ENCODE data around the gene HINT3.

The HINT3 gene

GRCh38 chr6:125918681-125919566 lies 37.6 kb upstream of the HINT3 start:
- no peak for TF ChIP-seq CTCF (IDR thresholded peaks at IDR 0.05; ENCODE audit: insufficient read depth, low read length)
- TF ChIP-seq GABPA (IDR thresholded peaks at IDR 0.05; ENCODE audit: low read depth): no peak
- peak; percentile 38 for TF ChIP-seq REST (IDR thresholded peaks at IDR 0.05; ENCODE audit: insufficient replicate concordance, low read depth)
- peak; percentile 39; the same call in 1 of the 2 replicates for TF ChIP-seq SPI1 (IDR thresholded peaks at IDR 0.05; ENCODE audit: borderline replicate concordance, low read depth)
- TF ChIP-seq POLR2AphosphoS5 (IDR thresholded peaks at IDR 0.05; ENCODE audit: low read depth): peak; percentile 74
- no peaks in the 10 kb centered on the region for H3K27me3 ChIP-seq (ENCODE audit: insufficient read depth, poor library complexity, severe bottlenecking)
- DNase-seq (ENCODE audit: low read depth in 1 of 2, low spot score in 1 of 2): peak; percentile 45 to 69
- H3K4me3 ChIP-seq (replicated peaks; ENCODE audit: insufficient read depth, low read length): peak overlapping the region; percentile 34
- peak overlapping the region; percentile 78 for H3K27ac ChIP-seq (replicated peaks)

- H3K4me3 ChIP-seq (replicated peaks; ENCODE audit: insufficient read depth, low read length): peak overlapping the region; percentile 34
- DNase-seq (ENCODE audit: low read depth in 1 of 2, low spot score in 1 of 2): no peak
- no peaks in the 10 kb centered on the region for H3K27me3 ChIP-seq (ENCODE audit: insufficient read depth, poor library complexity, severe bottlenecking)
- no peak for TF ChIP-seq POLR2AphosphoS5 (IDR thresholded peaks at IDR 0.05; ENCODE audit: low read depth)
- TF ChIP-seq GABPA (IDR thresholded peaks at IDR 0.05; ENCODE audit: low read depth): no peak
- no peak for TF ChIP-seq CTCF (IDR thresholded peaks at IDR 0.05; ENCODE audit: insufficient read depth, low read length)
- TF ChIP-seq SPI1 (IDR thresholded peaks at IDR 0.05; ENCODE audit: borderline replicate concordance, low read depth): no peak
- TF ChIP-seq REST (IDR thresholded peaks at IDR 0.05; ENCODE audit: insufficient replicate concordance, low read depth): no peak
- H3K27ac ChIP-seq (replicated peaks): peak overlapping the region; percentile 78
These were observed 37.0 kb upstream of the HINT3 start for GRCh38 chr6:125919618-125920017.

DNA sequence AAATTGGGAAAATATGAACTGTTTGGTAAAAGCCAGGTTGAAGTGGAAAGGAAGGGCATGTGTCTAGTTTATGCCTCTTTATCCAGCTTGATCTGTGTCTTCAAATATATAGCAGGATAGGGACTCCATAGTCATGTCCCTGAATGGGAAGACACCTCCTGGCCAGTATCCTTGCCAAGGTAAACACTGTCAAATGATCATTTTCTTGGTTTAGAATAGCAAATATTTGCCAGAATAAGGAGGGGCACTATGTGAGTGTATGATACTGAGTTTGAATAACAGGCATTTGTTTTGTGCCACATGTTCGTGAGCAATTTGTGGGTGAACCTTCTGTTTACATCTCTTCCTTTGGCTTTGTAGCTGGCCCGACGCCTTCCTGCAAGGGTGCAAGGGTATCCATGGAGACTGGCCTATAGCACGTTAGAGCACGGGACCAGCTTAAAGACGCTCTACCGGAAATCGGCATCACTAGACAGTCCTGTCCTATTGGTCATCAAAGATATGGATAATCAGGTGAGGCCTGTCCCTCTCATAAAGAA lies 34.2 kb upstream of the HINT3 start:
- H3K4me3 ChIP-seq (replicated peaks; ENCODE audit: insufficient read depth, low read length): no peak overlapping the region
- no peak for DNase-seq (ENCODE audit: low read depth in 1 of 2, low spot score in 1 of 2)
- TF ChIP-seq GABPA (IDR thresholded peaks at IDR 0.05; ENCODE audit: low read depth): no peak
- no peak for TF ChIP-seq POLR2AphosphoS5 (IDR thresholded peaks at IDR 0.05; ENCODE audit: low read depth)
- no peak for TF ChIP-seq REST (IDR thresholded peaks at IDR 0.05; ENCODE audit: insufficient replicate concordance, low read depth)
- TF ChIP-seq CTCF (IDR thresholded peaks at IDR 0.05; ENCODE audit: insufficient read depth, low read length): no peak
- H3K27me3 ChIP-seq (ENCODE audit: insufficient read depth, poor library complexity, severe bottlenecking): no peaks in the 10 kb centered on the region
- H3K27ac ChIP-seq (replicated peaks): no peak overlapping the region
